ENCODE results near the gene TAB2. TPM values are rescaled to one million over a fixed set of nuclear protein-coding genes. Genes with fewer than 3 reads are reported as not detected.

The TAB2 gene
- polyA plus RNA-seq, 3 donors, result 3.1 to 32.0 (median 6.0) TPM

- Histone ChIP-seq H3K27ac (ENCODE audit: low read depth in 1 of 2, low read length in 2 of 2) (no peak overlapping the region), H3K79me2 (ENCODE audit: insufficient read depth, low read length) (peaks cover 100% of the 10 kb centered on the region), H3K4me2 (replicated peaks; ENCODE audit: extremely low read depth, low read length, poor library complexity, severe bottlenecking) (no peak overlapping the region), H3K4me1 (ENCODE audit: control insufficient read depth in 1 of 2, insufficient read depth in 2 of 2, low read length in 2 of 2) (peaks cover 19 to 27% of the 10 kb centered on the region in 2 donors), H3K4me3 (replicated peaks in 1 of 3; ENCODE audit: low read depth in 2 of 3, low read length in 3 of 3) (no peak overlapping the region), H4K20me1 (ENCODE audit: insufficient read depth, low read length) (peaks cover 100% of the 10 kb centered on the region), H3K36me3 (replicated peaks in 1 of 2; ENCODE audit: control insufficient read depth in 1 of 2, insufficient read depth in 2 of 2, low read length in 2 of 2) (no peaks in the 10 kb centered on the region), H3K9ac (ENCODE audit: insufficient read depth, low read length, poor library complexity, severe bottlenecking) (no peak overlapping the region), H3K9me3 (replicated peaks in 1 of 2; ENCODE audit: control insufficient read depth in 1 of 2, insufficient read depth in 1 of 2, low read length in 2 of 2) (no peaks in the 10 kb centered on the region), H2AFZ (ENCODE audit: insufficient read depth, low read depth, low read length, poor library complexity, severe bottlenecking) (no peak overlapping the region), H3K27me3 (ENCODE audit: control insufficient read depth in 2 of 2, insufficient read depth in 2 of 2, low read length in 2 of 2) (no peaks in the 10 kb centered on the region)
- intact Hi-C loops (cut with micrococcal nuclease), result no loop called here
- no peak overlapping the region for H3K4me3 Mint-ChIP-seq
- TF ChIP-seq, protein P1, sequence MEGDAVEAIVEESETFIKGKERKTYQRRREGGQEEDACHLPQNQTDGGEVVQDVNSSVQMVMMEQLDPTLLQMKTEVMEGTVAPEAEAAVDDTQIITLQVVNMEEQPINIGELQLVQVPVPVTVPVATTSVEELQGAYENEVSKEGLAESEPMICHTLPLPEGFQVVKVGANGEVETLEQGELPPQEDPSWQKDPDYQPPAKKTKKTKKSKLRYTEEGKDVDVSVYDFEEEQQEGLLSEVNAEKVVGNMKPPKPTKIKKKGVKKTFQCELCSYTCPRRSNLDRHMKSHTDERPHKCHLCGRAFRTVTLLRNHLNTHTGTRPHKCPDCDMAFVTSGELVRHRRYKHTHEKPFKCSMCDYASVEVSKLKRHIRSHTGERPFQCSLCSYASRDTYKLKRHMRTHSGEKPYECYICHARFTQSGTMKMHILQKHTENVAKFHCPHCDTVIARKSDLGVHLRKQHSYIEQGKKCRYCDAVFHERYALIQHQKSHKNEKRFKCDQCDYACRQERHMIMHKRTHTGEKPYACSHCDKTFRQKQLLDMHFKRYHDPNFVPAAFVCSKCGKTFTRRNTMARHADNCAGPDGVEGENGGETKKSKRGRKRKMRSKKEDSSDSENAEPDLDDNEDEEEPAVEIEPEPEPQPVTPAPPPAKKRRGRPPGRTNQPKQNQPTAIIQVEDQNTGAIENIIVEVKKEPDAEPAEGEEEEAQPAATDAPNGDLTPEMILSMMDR (IDR thresholded peaks at IDR 0.05), result no peak
- peaks cover 72% of the 10 kb centered on the region for H3K4me1 Mint-ChIP-seq
- no CpG with 5 or more reads among the region's 2 CpGs for WGBS (ENCODE audit: insufficient coverage)
- H3K36me3 Mint-ChIP-seq, result peaks cover 0 to 3% of the 10 kb centered on the region in 2 donors
- peak overlapping the region in 2 of 7 donors; percentile 60 to 61 for H3K27ac Mint-ChIP-seq
- H3K27me3 Mint-ChIP-seq (ENCODE audit: low read depth in 3 of 3), result no peaks in the 10 kb centered on the region
- no peak for DNase-seq
- no peaks in the 10 kb centered on the region for H3K9me3 Mint-ChIP-seq
These were observed 12.6 kb downstream of the TAB2 start for GRCh38 chr6:149330133-149330532.

GRCh38 chr6:149331043-149331807 lies 13.7 kb downstream of the TAB2 start:
- H3K4me1 ChIP-seq (ENCODE audit: control insufficient read depth in 1 of 2, insufficient read depth in 2 of 2, low read length in 2 of 2), result peaks cover 24 to 33% of the 10 kb centered on the region in 2 donors
- no peak for DNase-seq
- H3K9ac ChIP-seq (ENCODE audit: insufficient read depth, low read length, poor library complexity, severe bottlenecking), result no peak overlapping the region
- no peaks in the 10 kb centered on the region for H3K27me3 ChIP-seq (ENCODE audit: control insufficient read depth in 2 of 2, insufficient read depth in 2 of 2, low read length in 2 of 2)
- no peak overlapping the region for H3K4me3 ChIP-seq (replicated peaks in 1 of 3; ENCODE audit: low read depth in 2 of 3, low read length in 3 of 3)
- Mint-ChIP-seq H3K27me3 (ENCODE audit: low read depth in 3 of 3) (no peaks in the 10 kb centered on the region), H3K4me1 (peaks cover 71% of the 10 kb centered on the region), H3K9me3 (no peaks in the 10 kb centered on the region), H3K4me3 (no peak overlapping the region), H3K27ac (peak overlapping the region; percentile 21 to 77 (median 57)), H3K36me3 (peaks cover 0 to 3% of the 10 kb centered on the region in 2 donors)
- H3K27ac ChIP-seq (ENCODE audit: low read depth in 1 of 2, low read length in 2 of 2), result peak overlapping the region in 1 of 2 donors; percentile 23
- peak overlapping the region; percentile 7 for H3K4me2 ChIP-seq (replicated peaks; ENCODE audit: extremely low read depth, low read length, poor library complexity, severe bottlenecking)
- H4K20me1 ChIP-seq (ENCODE audit: insufficient read depth, low read length), result peaks cover 100% of the 10 kb centered on the region
- intact Hi-C loops (cut with micrococcal nuclease), result no loop called here
- TF ChIP-seq, protein P1 (IDR thresholded peaks at IDR 0.05), result no peak
- no peak overlapping the region for H2AFZ ChIP-seq (ENCODE audit: insufficient read depth, low read depth, low read length, poor library complexity, severe bottlenecking)
- H3K79me2 ChIP-seq (ENCODE audit: insufficient read depth, low read length), result peaks cover 100% of the 10 kb centered on the region
- H3K36me3 ChIP-seq (replicated peaks in 1 of 2; ENCODE audit: control insufficient read depth in 1 of 2, insufficient read depth in 2 of 2, low read length in 2 of 2), result no peaks in the 10 kb centered on the region
- H3K9me3 ChIP-seq (replicated peaks in 1 of 2; ENCODE audit: control insufficient read depth in 1 of 2, insufficient read depth in 1 of 2, low read length in 2 of 2), result no peaks in the 10 kb centered on the region
- no CpG with 5 or more reads among the region's 2 CpGs for WGBS (ENCODE audit: insufficient coverage)
